Neuronal stem cell (in vitro differentiated cells): ENCODE results near the gene CHD8.
A peak's percentile ranks its signal among the peaks of the same experiment; 100 is the strongest.

Source experiments
- DNase-seq: peaks from one replicate; pipeline ENCODE4 v3.0.0-alpha.2; 2013; ENCODE audit warnings: low spot score
- H2AFZ ChIP-seq: one replicate; pipeline ENCODE4 v1.6.1; 2013; ENCODE audit warnings: mild to moderate bottlenecking, low read length, inconsistent platforms
- H2AK5ac ChIP-seq: 2 replicates; pipeline ENCODE4 v1.6.1; 2013; ENCODE audit warnings: low read depth, mild to moderate bottlenecking, inconsistent platforms, low read length, moderate library complexity, mixed read lengths
- H2BK120ac ChIP-seq: 2 replicates; pipeline ENCODE4 v1.6.1; 2013; ENCODE audit warnings: low read depth, mild to moderate bottlenecking, inconsistent platforms, low read length, moderate library complexity, mixed read lengths
- H2BK12ac ChIP-seq: one replicate; pipeline ENCODE4 v1.6.1; 2013; ENCODE audit warnings: low read length, inconsistent platforms
- H2BK15ac ChIP-seq: 2 replicates; pipeline ENCODE4 v1.6.1; 2013; ENCODE audit warnings: mild to moderate bottlenecking, low read length, inconsistent platforms, mixed read lengths
- H2BK5ac ChIP-seq: one replicate; pipeline ENCODE4 v1.6.1; 2013; ENCODE audit warnings: inconsistent platforms, mild to moderate bottlenecking, low read length, moderate library complexity
- H3K14ac ChIP-seq: one replicate; pipeline ENCODE4 v1.6.1; 2013; ENCODE audit warnings: low read length, inconsistent platforms
- H3K18ac ChIP-seq: 2 replicates; pipeline ENCODE4 v1.6.1; 2013; ENCODE audit warnings: low read length, inconsistent platforms
- H3K23ac ChIP-seq: 2 replicates; pipeline ENCODE4 v1.6.1; 2013; ENCODE audit warnings: low read depth, mild to moderate bottlenecking, mixed read lengths, low read length, inconsistent platforms; ENCODE audit not compliant: poor library complexity
- H3K27ac ChIP-seq: replicated peaks from 3 replicates; pipeline ENCODE4 v1.5.1; 2013; ENCODE audit warnings: low read length, inconsistent platforms
- H3K27me3 ChIP-seq, 3 experiments: 2 replicates each; pipeline ENCODE4 v1.6.1; 2013; ENCODE audit warnings: low read length in 3 of 3, mild to moderate bottlenecking in 2 of 3, inconsistent platforms in 1 of 3, low read depth in 1 of 3, mixed read lengths in 1 of 3, moderate library complexity in 1 of 3; ENCODE audit not compliant: control insufficient read depth in 3 of 3, insufficient read depth in 3 of 3
- H3K36me3 ChIP-seq, 2 donors: replicated peaks in 1 of 2; 2 replicates each; pipeline ENCODE4 v1.6.1; 2013; ENCODE audit warnings: low read length in 2 of 2; ENCODE audit not compliant: control insufficient read depth in 2 of 2, insufficient read depth in 2 of 2
- H3K4ac ChIP-seq: 2 replicates; pipeline ENCODE4 v1.6.1; 2013; ENCODE audit warnings: inconsistent platforms, mild to moderate bottlenecking, low read length, moderate library complexity
- H3K4me1 ChIP-seq, 2 donors: 1 replicate in 1 of 2; 2 replicates in 1 of 2; pipeline ENCODE4 v1.6.1; 2013; ENCODE audit warnings: low read length in 2 of 2, low read depth in 1 of 2; ENCODE audit not compliant: control insufficient read depth in 2 of 2, insufficient read depth in 1 of 2
- H3K4me2 ChIP-seq: one replicate; pipeline ENCODE4 v1.6.1; 2013; ENCODE audit warnings: mild to moderate bottlenecking, low read length, inconsistent platforms; ENCODE audit not compliant: insufficient read depth, poor library complexity, severe bottlenecking
- H3K4me3 ChIP-seq, 2 donors: 2 replicates each; pipeline ENCODE4 v1.5.1; 2013; ENCODE audit warnings: low read length in 2 of 2, mild to moderate bottlenecking in 2 of 2, inconsistent platforms in 1 of 2, moderate library complexity in 1 of 2
- H3K79me1 ChIP-seq: one replicate; pipeline ENCODE4 v1.6.1; 2013; ENCODE audit warnings: low read depth, mild to moderate bottlenecking, inconsistent platforms, low read length, moderate library complexity
- H3K9ac ChIP-seq: one replicate; pipeline ENCODE4 v1.6.1; 2013; ENCODE audit warnings: mild to moderate bottlenecking, low read depth, low read length, inconsistent platforms; ENCODE audit not compliant: poor library complexity
- H3K9me3 ChIP-seq, 2 donors: replicated peaks in 1 of 2; 2 replicates each; pipeline versions ENCODE3 to v1.6.1; 2013; ENCODE audit warnings: low read length in 2 of 2, mild to moderate bottlenecking in 2 of 2, inconsistent platforms in 1 of 2, low read depth in 1 of 2, mixed read lengths in 1 of 2, moderate library complexity in 1 of 2; ENCODE audit not compliant: control insufficient read depth in 2 of 2, insufficient read depth in 1 of 2
- H4K8ac ChIP-seq: one replicate; pipeline ENCODE4 v1.6.1; 2013; ENCODE audit warnings: low read depth, mild to moderate bottlenecking, inconsistent platforms, low read length, moderate library complexity
- H4K91ac ChIP-seq: one replicate; pipeline ENCODE4 v1.6.1; 2013; ENCODE audit warnings: low read length, low read depth, mild to moderate bottlenecking, inconsistent platforms; ENCODE audit not compliant: poor library complexity
- WGBS, 2 donors: extraction: QIAGEN DNeasy Blood & Tissue Kit; methylation state at CpG; one replicate each; pipeline ENCODE4 v1.1.7; 2013; ENCODE audit warnings: missing lambda C conversion rate in 2 of 2, mixed read lengths in 1 of 2; ENCODE audit not compliant: insufficient read length in 2 of 2, insufficient replicate concordance in 1 of 2; ENCODE audit errors: extremely low coverage in 2 of 2; 5-methylcytosine and 5-hydroxymethylcytosine counted together

Gene CHD8

DNA sequence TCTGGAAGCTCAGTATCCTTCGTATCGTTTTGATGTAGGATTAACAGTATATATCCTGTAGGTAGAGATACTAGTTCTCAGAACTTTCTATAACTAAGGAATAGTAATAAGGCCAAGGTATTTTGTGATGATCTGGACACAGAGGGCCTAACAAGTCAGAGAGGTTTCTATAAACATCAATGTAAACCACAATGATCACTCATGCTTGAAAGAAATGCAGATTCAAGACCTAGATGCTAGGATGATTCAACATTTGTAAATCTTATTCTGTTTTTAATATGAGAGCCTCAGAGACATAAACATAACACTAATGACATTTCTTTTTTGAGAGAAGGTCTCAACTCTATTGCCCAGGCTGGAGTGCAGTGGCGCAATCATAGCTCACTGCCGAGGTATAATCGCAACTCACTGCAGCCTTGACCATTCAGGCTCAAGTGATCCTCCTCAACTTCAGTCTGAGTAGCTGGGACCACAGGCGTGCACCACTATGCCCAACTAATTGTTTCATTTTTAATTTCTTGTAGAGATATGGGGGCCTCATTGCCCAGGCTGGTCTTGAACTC is 88.3 kb downstream of the CHD8 start:
- H2BK12ac ChIP-seq, result no peak overlapping the region
- H3K4me2 ChIP-seq, result no peak overlapping the region
- no peaks in the 10 kb centered on the region for H3K9me3 ChIP-seq
- H3K18ac ChIP-seq, result no peak overlapping the region
- no peak overlapping the region for H2BK15ac ChIP-seq
- no peak overlapping the region for H3K14ac ChIP-seq
- no peak overlapping the region for H2AK5ac ChIP-seq
- WGBS, 2 donors, result no CpG with 5 or more reads among the region's 6 CpGs
- no peak overlapping the region for H3K9ac ChIP-seq
- peaks cover 29 to 100% of the 10 kb centered on the region in 2 donors for H3K36me3 ChIP-seq
- peak overlapping the region in 1 of 2 donors; percentile 53 for H3K4me3 ChIP-seq
- no peaks in the 10 kb centered on the region for H3K27me3 ChIP-seq
- H3K79me1 ChIP-seq, result peaks cover 1% of the 10 kb centered on the region
- no peak overlapping the region for H3K27ac ChIP-seq
- no peak for DNase-seq
- no peak overlapping the region for H3K4ac ChIP-seq
- H3K23ac ChIP-seq, result no peak overlapping the region
- no peaks in the 10 kb centered on the region for H3K4me1 ChIP-seq
- no peak overlapping the region for H4K91ac ChIP-seq
- H2BK120ac ChIP-seq, result no peak overlapping the region
- H2AFZ ChIP-seq, result no peak overlapping the region
- H4K8ac ChIP-seq, result no peak overlapping the region
- no peak overlapping the region for H2BK5ac ChIP-seq

DNA sequence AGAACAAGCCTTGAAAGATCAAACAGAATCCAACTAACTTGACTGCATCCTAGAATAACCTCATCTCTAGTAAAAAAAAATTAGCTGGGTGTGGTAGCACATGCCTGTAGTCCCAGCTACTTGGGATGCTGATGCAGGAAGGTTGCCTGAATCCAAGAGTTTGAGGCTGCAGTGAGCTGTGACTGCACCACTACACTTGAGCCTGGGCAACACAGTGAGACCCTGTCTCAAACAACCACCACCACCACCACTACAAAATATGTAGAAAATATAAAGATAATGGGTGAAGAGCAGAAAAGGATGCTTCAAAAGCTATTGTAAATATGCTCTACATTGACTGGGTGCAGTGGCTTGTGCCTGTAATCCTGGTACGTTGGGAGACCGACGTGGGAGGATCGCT is 99.4 kb downstream of the CHD8 start:
- H2AK5ac ChIP-seq, result no peak overlapping the region
- H3K27me3 ChIP-seq, result no peaks in the 10 kb centered on the region
- no peak overlapping the region for H2BK5ac ChIP-seq
- H4K91ac ChIP-seq, result no peak overlapping the region
- H3K4me3 ChIP-seq, result no peak overlapping the region
- H3K79me1 ChIP-seq, result no peaks in the 10 kb centered on the region
- H2AFZ ChIP-seq, result no peak overlapping the region
- H3K27ac ChIP-seq, result no peak overlapping the region
- no peak for DNase-seq
- no peak overlapping the region for H3K4me2 ChIP-seq
- H2BK120ac ChIP-seq, result no peak overlapping the region
- H3K23ac ChIP-seq, result no peak overlapping the region
- H3K9ac ChIP-seq, result no peak overlapping the region
- H3K4me1 ChIP-seq, result no peaks in the 10 kb centered on the region
- no CpG with 5 or more reads among the region's 4 CpGs for WGBS, 2 donors
- no peak overlapping the region for H2BK15ac ChIP-seq
- H3K18ac ChIP-seq, result no peak overlapping the region
- H3K9me3 ChIP-seq, result peaks cover 0 to 2% of the 10 kb centered on the region in 2 donors
- no peak overlapping the region for H3K14ac ChIP-seq
- no peak overlapping the region for H2BK12ac ChIP-seq
- H3K4ac ChIP-seq, result no peak overlapping the region
- H3K36me3 ChIP-seq, result peaks cover 50 to 99% of the 10 kb centered on the region in 2 donors
- no peak overlapping the region for H4K8ac ChIP-seq

DNA sequence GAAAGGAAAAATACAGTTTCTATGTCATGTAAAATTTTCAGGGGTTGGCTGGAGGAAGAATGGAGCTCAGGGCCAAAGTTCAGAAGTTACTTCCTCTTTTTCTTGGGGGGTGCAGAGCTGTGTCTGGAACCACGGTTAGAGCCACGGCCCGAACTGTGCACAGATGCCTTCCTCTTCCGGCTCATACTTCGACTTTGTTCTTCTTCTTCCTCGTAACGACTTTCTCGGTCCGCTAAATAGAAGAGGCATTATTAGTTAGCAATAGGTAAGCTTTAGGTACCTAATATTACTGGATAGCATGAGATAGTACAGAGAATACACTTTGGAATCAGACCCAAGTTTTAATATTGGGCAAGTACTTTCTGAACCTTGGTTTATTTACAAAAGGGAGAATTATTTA is 103.3 kb downstream of the CHD8 start:
- H3K18ac ChIP-seq, result no peak overlapping the region
- H2BK5ac ChIP-seq, result no peak overlapping the region
- H3K27ac ChIP-seq, result no peak overlapping the region
- no peaks in the 10 kb centered on the region for H3K27me3 ChIP-seq
- H3K4ac ChIP-seq, result no peak overlapping the region
- WGBS, 2 donors, result no CpG with 5 or more reads among the region's 9 CpGs
- no peak overlapping the region for H2BK120ac ChIP-seq
- H3K9me3 ChIP-seq, result peaks cover 0 to 2% of the 10 kb centered on the region in 2 donors
- H3K36me3 ChIP-seq, result peaks cover 31 to 79% of the 10 kb centered on the region in 2 donors
- H3K4me3 ChIP-seq, result no peak overlapping the region
- H3K4me2 ChIP-seq, result no peak overlapping the region
- H3K9ac ChIP-seq, result no peak overlapping the region
- no peak overlapping the region for H3K23ac ChIP-seq
- H4K8ac ChIP-seq, result no peak overlapping the region
- H2AK5ac ChIP-seq, result no peak overlapping the region
- no peaks in the 10 kb centered on the region for H3K79me1 ChIP-seq
- no peak overlapping the region for H2BK12ac ChIP-seq
- H2BK15ac ChIP-seq, result no peak overlapping the region
- no peak overlapping the region for H2AFZ ChIP-seq
- H3K14ac ChIP-seq, result no peak overlapping the region
- H4K91ac ChIP-seq, result no peak overlapping the region
- no peaks in the 10 kb centered on the region for H3K4me1 ChIP-seq
- DNase-seq, result no peak

DNA sequence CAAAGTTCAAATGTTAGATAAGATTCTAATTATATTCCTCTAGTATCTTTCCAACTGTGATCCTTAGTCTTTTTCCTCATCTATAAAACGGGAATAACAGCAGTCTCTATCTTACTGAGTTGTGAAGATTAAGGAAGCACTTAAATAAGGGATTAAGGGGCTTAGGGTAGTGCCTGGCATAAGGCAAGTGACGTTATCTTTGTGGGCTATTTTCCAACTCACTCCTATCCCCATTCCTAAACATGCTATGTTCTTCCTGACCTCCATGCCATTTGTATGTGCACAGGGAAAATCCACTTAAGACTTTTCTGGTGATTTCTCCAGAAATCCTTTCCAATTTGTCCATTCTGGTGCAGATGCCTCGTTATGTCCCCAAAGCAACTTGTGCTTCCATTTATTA is 105.4 kb downstream of the CHD8 start:
- Histone ChIP-seq H2BK120ac (no peak overlapping the region), H3K4me2 (no peak overlapping the region), H2AK5ac (no peak overlapping the region), H4K8ac (no peak overlapping the region), H3K23ac (no peak overlapping the region), H3K9me3 (peaks cover 0 to 2% of the 10 kb centered on the region in 2 donors), H2AFZ (no peak overlapping the region), H3K4ac (no peak overlapping the region), H3K27me3 (no peaks in the 10 kb centered on the region), H4K91ac (no peak overlapping the region), H2BK15ac (no peak overlapping the region), H3K79me1 (no peaks in the 10 kb centered on the region), H3K27ac (no peak overlapping the region), H3K9ac (no peak overlapping the region), H3K36me3 (peaks cover 20 to 58% of the 10 kb centered on the region in 2 donors), H3K4me3 (no peak overlapping the region), H3K4me1 (no peaks in the 10 kb centered on the region), H3K18ac (no peak overlapping the region), H3K14ac (no peak overlapping the region), H2BK5ac (no peak overlapping the region), H2BK12ac (no peak overlapping the region)
- WGBS, 2 donors, result no CpG with 5 or more reads among the region's 3 CpGs
- no peak for DNase-seq
